T-helper 1 cell treated with Interleukin-12 subunit alpha and Interleukin-12 subunit beta and Interleukin-4 antibody, amounts not matched to agents 30 ng/mL and 1 ng/mL, for 36 hours (primary cell): Measurements from ENCODE around the gene SSTR1. TPM values are rescaled to one million over a fixed set of nuclear protein-coding genes. Genes with fewer than 3 reads are reported as not detected.
"Not testable (repeated sequence)": the region's sequence is repeated elsewhere in the genome, so short reads cannot be mapped to it uniquely, and the experiment has no call there.

Experiments
- intact Hi-C: fragments of 100-400 bp; cut with micrococcal nuclease; formaldehyde crosslinking; loops from one replicate; pipeline ENCODE4 v1.15.1; 2024
- total RNA-seq: library from RNA; stranded (reverse); gene quantifications from 2 replicates; pipeline ENCODE4 v1.2.3, GENCODE V29; 2022

The SSTR1 gene, protein sequence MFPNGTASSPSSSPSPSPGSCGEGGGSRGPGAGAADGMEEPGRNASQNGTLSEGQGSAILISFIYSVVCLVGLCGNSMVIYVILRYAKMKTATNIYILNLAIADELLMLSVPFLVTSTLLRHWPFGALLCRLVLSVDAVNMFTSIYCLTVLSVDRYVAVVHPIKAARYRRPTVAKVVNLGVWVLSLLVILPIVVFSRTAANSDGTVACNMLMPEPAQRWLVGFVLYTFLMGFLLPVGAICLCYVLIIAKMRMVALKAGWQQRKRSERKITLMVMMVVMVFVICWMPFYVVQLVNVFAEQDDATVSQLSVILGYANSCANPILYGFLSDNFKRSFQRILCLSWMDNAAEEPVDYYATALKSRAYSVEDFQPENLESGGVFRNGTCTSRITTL
- not detected in 2 replicates for total RNA-seq

- intact Hi-C loops = loop anchor here (2.0 kb wide), 1 partner anchor 617 kb away; no protein-coding TSS in a partner anchor
These were observed at the start of gene SSTR1 for GRCh38 chr14:38207736-38208617. Gene SSTR1 (plus strand): TSS chr14:38207904. CDS start chr14:38209390, 1,486 bp downstream.

DNA sequence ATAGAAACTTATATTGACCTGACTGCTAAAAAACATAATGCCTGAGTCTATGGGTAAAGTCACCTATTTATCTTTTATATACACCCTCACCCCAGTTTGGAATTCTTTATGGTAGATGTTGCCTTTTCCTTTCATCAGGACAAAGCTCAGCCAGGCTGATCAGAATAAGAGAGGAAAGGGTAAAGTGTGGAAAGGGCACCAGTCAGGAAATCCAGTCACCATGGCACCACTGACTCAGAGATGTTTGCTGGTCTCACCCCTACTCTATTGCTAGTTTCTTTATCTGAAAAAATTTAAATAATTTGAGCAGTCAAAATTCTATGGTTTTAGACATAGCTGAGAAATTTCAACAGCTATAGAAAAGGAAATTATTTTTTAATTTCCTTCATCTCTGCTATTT, 49.2 kb upstream of the SSTR1 start:
- intact Hi-C loops = no loop called here

- intact Hi-C loops = no loop called here
These were observed 39.3 kb upstream of the SSTR1 start for GRCh38 chr14:38168416-38168815.

DNA sequence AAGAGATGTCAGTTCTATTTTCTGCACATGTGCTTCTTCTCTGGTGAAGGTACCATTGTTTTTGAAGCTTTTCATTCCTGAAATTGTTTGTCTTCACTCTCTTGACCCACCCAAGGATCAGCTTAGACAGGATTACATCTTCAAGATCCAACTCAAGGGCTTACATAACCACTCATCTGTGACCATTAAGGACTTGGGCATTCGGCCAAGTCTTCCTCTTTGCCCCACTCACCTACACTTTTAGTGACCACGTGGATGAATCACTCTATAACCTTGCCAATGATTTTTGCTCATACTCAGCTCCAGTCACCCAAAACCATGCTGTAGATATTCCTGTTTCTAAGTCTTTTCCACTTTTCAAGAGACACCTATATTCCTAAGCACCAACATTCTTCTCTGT, 36.5 kb upstream of the SSTR1 start:
- intact Hi-C loops = no loop called here

- intact Hi-C loops = no loop called here
These were observed 33.0 kb upstream of the SSTR1 start for GRCh38 chr14:38174711-38175110.

- intact Hi-C loops = no loop called here
These were observed 32.0 kb upstream of the SSTR1 start for GRCh38 chr14:38175658-38176057.

DNA sequence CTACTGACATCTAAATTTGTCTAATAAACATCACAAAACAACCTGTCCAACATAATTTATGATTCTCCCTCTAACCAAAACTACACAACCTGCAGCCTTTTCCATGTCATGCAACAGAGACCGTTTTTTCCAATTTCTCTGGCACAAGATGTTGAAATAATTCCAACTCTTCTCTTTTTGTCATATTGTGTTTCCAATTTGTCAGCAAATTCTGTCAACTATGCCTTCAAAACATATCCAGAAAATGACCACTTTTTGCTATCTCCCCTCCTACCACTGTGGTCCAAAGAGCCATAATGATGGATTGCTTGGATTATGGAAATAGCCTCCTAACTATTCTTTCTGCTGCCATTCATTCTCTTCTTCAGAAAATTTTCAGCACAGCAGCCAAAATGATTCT, 31.3 kb upstream of the SSTR1 start:
- intact Hi-C loops = no loop called here

GRCh38 chr14:38184132-38184531, 23.6 kb upstream of the SSTR1 start:
- intact Hi-C loops = no loop called here

- intact Hi-C loops = no loop called here
These were observed 22.0 kb upstream of the SSTR1 start for GRCh38 chr14:38185671-38186070.

DNA sequence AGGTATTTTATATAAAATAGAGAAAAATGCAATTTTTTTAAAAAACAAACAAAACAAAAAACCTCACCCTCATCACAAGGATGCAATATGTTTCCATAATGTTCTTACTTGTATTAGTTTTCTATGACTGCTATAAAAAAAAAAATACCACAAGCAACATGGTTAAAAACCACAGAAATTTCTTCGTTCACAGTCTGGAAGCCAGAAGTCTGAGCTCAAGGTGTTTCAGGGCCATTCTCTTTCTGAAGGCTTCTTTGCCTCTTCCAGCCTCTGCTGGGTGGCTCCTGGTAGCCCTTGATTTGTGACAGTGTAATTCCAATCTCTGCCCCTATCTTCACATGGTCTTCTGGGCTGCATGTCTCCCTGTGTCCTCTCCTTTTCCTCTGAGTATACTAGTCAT, 21.5 kb upstream of the SSTR1 start:
- intact Hi-C loops = no loop called here

DNA sequence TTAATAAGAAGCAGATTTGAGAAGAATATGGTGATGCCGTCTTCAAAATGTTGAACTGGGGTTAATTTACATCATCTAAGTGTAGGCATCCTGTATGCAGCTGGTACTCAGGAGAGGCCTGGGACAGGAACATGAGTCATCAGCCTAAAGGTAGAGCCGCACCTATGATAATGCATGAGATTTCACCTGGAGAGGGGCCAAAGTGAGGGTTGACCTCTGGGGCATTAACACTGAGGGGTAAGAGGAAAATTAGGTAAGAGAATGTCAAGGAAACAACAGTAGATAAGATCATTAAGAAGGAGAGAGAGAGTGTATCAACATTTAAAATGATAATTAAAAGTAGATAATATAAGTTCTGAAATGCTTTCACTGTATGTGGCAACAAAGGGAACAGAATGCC, 20.2 kb upstream of the SSTR1 start:
- intact Hi-C loops = no loop called here

DNA sequence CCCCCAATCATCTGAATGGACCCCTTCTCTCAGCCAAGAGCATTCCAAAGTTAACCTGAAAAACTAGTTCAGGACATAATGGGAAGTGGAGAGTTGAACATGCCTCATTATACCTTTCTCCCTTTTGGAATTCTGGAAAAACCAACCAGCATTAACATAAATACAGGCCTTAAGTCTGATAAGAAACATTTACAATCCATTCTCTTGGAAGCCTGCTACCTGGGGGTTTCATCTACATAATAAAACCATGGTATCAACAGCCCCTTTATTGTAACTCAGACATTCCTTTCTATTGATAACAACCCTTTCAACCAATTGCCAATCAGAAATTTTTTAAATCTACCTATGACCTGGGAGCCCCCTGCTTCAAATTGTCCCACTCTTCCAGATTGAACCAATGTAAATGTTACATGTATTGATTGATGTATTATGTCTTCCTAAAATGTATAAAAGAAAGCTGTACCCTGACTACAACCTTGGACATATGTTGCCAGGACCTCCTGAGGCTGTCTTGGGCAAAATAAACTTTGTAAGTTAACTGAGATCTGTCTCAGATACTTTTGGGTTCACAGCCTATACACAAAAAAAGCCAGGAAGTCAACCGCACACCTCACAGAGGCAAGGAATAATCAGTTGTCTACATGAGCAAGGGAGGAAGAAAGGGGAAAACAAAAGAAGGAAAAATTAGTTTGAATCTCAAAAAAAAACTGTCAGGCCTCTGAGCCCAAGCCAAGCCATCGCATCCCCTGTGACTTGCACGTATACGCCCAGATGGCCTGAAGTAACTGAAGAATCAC, 17.6 kb upstream of the SSTR1 start:
- intact Hi-C loops = no loop called here

GRCh38 chr14:38190846-38191245, 16.9 kb upstream of the SSTR1 start:
- intact Hi-C loops = not testable (repeated sequence)

GRCh38 chr14:38191491-38191890, 16.2 kb upstream of the SSTR1 start:
- intact Hi-C loops = not testable (repeated sequence)

- intact Hi-C loops = loop anchor here (1.0 kb wide), 2 partner anchors 211 to 294 kb away; no protein-coding TSS in a partner anchor
These were observed 10.5 kb upstream of the SSTR1 start for GRCh38 chr14:38197001-38197783.

GRCh38 chr14:38197784-38198335, 9.8 kb upstream of the SSTR1 start:
- intact Hi-C loops = loop anchor here (1.0 kb wide), 2 partner anchors 212 to 295 kb away; no protein-coding TSS in a partner anchor

DNA sequence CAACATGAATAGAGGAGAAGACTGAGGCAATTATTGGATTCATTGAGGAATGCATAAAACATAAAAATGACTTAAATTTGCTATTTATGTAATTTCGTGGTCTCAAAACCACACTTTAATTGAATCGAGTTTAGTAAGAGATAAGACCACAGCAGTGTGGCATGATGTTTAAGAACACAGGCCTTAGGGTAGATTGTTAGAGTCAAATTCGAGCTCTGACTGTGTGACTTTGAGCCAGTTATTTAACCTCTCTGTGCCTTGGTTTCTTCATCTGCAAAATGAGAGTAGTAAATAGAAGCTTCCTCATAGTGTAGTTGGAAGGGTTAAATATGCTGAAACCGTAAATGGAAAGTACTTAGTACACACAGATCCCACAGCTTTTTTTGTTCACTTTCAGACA, 9.3 kb upstream of the SSTR1 start:
- intact Hi-C loops = no loop called here

DNA sequence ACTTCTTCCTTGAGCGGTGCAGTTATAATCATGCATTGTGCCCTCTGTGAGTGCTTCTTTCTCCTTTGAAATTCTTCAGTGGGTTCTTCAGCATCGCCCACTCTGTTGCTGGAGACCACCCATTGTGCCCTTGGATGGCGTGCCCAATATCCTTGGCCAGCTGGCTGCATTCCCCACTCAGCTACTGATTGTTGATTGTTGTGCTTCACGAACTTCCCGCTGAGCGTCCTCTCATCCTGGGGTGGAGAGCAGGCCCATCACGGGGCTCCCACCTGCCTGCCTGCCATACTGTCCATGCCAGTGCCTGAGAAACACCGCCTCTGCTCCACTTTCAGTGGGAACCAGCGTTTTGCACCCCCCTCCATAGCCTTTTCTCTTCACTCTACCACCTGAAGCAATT, 8.6 kb upstream of the SSTR1 start:
- intact Hi-C loops = no loop called here

DNA sequence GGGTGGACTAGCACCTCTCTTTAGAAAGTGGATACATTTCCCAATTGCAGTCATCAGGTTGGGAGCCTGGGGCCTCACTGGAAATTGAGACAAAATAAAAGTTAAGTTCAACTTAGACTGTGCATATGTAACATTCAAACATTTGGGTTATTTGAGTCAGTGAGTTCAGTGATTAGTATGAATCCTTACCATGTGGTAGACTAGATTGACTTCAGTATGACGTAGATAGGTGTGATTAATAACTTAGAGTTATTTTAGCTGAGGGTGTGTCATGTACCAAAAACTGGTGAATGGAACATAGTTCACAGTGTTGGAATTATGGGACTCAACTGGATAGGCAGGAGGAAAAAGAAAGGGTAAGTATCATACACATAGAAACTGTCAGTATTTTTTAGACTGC, 8.0 kb upstream of the SSTR1 start:
- intact Hi-C loops = no loop called here

GRCh38 chr14:38201137-38201828, 6.4 kb upstream of the SSTR1 start:
- intact Hi-C loops = no loop called here
